Stimulated activated CD4-positive, alpha-beta T cell treated with anti-CD3 and anti-CD28 coated beads, Interleukin-12 subunit alpha, Interleukin-12 subunit beta, amount 100 ng/mL, for 48 hours (primary cell): Measurements from ENCODE around the gene BCL2L13.
"Not testable (repeated sequence)": the region's sequence is repeated elsewhere in the genome, so short reads cannot be mapped to it uniquely, and the experiment has no call there.

Experiments used
- DNase-seq, 3 donors: peaks; one replicate each; pipeline ENCODE4 v3.0.0-alpha.2; 2020; ENCODE audit warnings: low read depth in 2 of 3, low spot score in 1 of 3

Gene BCL2L13

GRCh38 chr22:17694752-17695151, 56.2 kb downstream of the BCL2L13 start:
- DNase-seq, result no peak

- DNase-seq, result no peak
These were observed 57.4 kb downstream of the BCL2L13 start for GRCh38 chr22:17695986-17696385.

- not testable (repeated sequence) for DNase-seq
These were observed 58.6 kb downstream of the BCL2L13 start for GRCh38 chr22:17697196-17697595.

GRCh38 chr22:17698276-17698675, 59.7 kb downstream of the BCL2L13 start:
- DNase-seq, result not testable (repeated sequence)

GRCh38 chr22:17698948-17699347, 60.4 kb downstream of the BCL2L13 start:
- DNase-seq, result no peak

GRCh38 chr22:17699696-17700340, 61.3 kb downstream of the BCL2L13 start:
- no peak for DNase-seq

- no peak for DNase-seq
These were observed 62.2 kb downstream of the BCL2L13 start for GRCh38 chr22:17700778-17701177.

GRCh38 chr22:17703811-17704210, 65.3 kb downstream of the BCL2L13 start:
- DNase-seq, result no peak

- no peak for DNase-seq
These were observed 67.0 kb downstream of the BCL2L13 start for GRCh38 chr22:17705546-17705945.

- DNase-seq, result peak; percentile 17 to 35 (median 34)
These were observed 67.7 kb downstream of the BCL2L13 start for GRCh38 chr22:17705951-17706900.

- DNase-seq, result no peak
These were observed 68.4 kb downstream of the BCL2L13 start for GRCh38 chr22:17706947-17707346.

GRCh38 chr22:17707526-17707925, 69.0 kb downstream of the BCL2L13 start:
- DNase-seq, result no peak

- no peak for DNase-seq
These were observed 71.5 kb downstream of the BCL2L13 start for GRCh38 chr22:17710023-17710422.

GRCh38 chr22:17712441-17712840, 73.9 kb downstream of the BCL2L13 start:
- DNase-seq, result no peak

- no peak for DNase-seq
These were observed 78.0 kb downstream of the BCL2L13 start for GRCh38 chr22:17716529-17716928.

- no peak for DNase-seq
These were observed 79.2 kb downstream of the BCL2L13 start for GRCh38 chr22:17717708-17718107.

- no peak for DNase-seq
These were observed 81.4 kb downstream of the BCL2L13 start for GRCh38 chr22:17719911-17720310.

- no peak for DNase-seq
These were observed 85.7 kb downstream of the BCL2L13 start for GRCh38 chr22:17724241-17724640.

- DNase-seq, result no peak
These were observed 86.3 kb downstream of the BCL2L13 start for GRCh38 chr22:17724678-17725499.

GRCh38 chr22:17725500-17725796, 86.9 kb downstream of the BCL2L13 start:
- no peak for DNase-seq
